ENCODE data around the gene PPM1D.
"Not testable (repeated sequence)": the region's sequence is repeated elsewhere in the genome, so short reads cannot be mapped to it uniquely, and the experiment has no call there.

The PPM1D gene

GRCh38 chr17:60599620-60600489, at the start of gene PPM1D:
PPM1D (plus strand) TSS chr17:60600193; CDS start chr17:60600415, 222 bp downstream.
- peak; percentile 97 for DNase-seq (ENCODE audit: low read depth)

GRCh38 chr17:60552255-60552654, 47.7 kb upstream of the PPM1D start:
- DNase-seq (ENCODE audit: low read depth) = not testable (repeated sequence)

GRCh38 chr17:60554377-60554788, 45.6 kb upstream of the PPM1D start:
- DNase-seq (ENCODE audit: low read depth) = no peak

GRCh38 chr17:60555786-60556185, 44.2 kb upstream of the PPM1D start:
- no peak for DNase-seq (ENCODE audit: low read depth)

GRCh38 chr17:60557805-60558204, 42.2 kb upstream of the PPM1D start:
- DNase-seq (ENCODE audit: low read depth) = no peak

GRCh38 chr17:60559659-60559994, 40.4 kb upstream of the PPM1D start:
- DNase-seq (ENCODE audit: low read depth) = no peak

GRCh38 chr17:60559995-60560859, 39.8 kb upstream of the PPM1D start:
- no peak for DNase-seq (ENCODE audit: low read depth)

- no peak for DNase-seq (ENCODE audit: low read depth)
These were observed 39.1 kb upstream of the PPM1D start for GRCh38 chr17:60560860-60561257.

GRCh38 chr17:60562421-60562820, 37.6 kb upstream of the PPM1D start:
- DNase-seq (ENCODE audit: low read depth) = no peak

- DNase-seq (ENCODE audit: low read depth) = no peak
These were observed 36.2 kb upstream of the PPM1D start for GRCh38 chr17:60563743-60564142.

- DNase-seq (ENCODE audit: low read depth) = no peak
These were observed 34.8 kb upstream of the PPM1D start for GRCh38 chr17:60565233-60565632.

- no peak for DNase-seq (ENCODE audit: low read depth)
These were observed 26.5 kb upstream of the PPM1D start for GRCh38 chr17:60573236-60574051.

- DNase-seq (ENCODE audit: low read depth) = no peak
These were observed 22.7 kb upstream of the PPM1D start for GRCh38 chr17:60577147-60577915.

GRCh38 chr17:60579090-60579489, 20.9 kb upstream of the PPM1D start:
- DNase-seq (ENCODE audit: low read depth) = no peak

- DNase-seq (ENCODE audit: low read depth) = no peak
These were observed 20.4 kb upstream of the PPM1D start for GRCh38 chr17:60579551-60579950.

- DNase-seq (ENCODE audit: low read depth) = no peak
These were observed 17.0 kb upstream of the PPM1D start for GRCh38 chr17:60583008-60583407.

GRCh38 chr17:60585887-60586286, 14.1 kb upstream of the PPM1D start:
- no peak for DNase-seq (ENCODE audit: low read depth)

GRCh38 chr17:60586288-60586974, 13.6 kb upstream of the PPM1D start:
- no peak for DNase-seq (ENCODE audit: low read depth)

- no peak for DNase-seq (ENCODE audit: low read depth)
These were observed 9.9 kb upstream of the PPM1D start for GRCh38 chr17:60590070-60590469.

GRCh38 chr17:60592750-60593149, 7.2 kb upstream of the PPM1D start:
- no peak for DNase-seq (ENCODE audit: low read depth)

Measured in stimulated activated CD8-positive, alpha-beta memory T cell treated with anti-CD3 and anti-CD28 coated beads, Interleukin-4, amount 100 ng/mL, for 24 hours (primary cell).